Stomach (tissue), 9 donors: ENCODE results near the gene IQSEC1. TPM values are rescaled to one million over a fixed set of nuclear protein-coding genes. Genes with fewer than 3 reads are reported as not detected.
A peak's percentile ranks its signal among the peaks of the same experiment; 100 is the strongest.

Source experiments
- DNase-seq, 2 donors: peaks; one replicate each; pipeline versions ENCODE4 v3.0.0 to v3.0.0-alpha.2; 2013 to 2019
- H3K27ac ChIP-seq, 5 donors: fragments of 200-600 bp in 4 of 5; sonication (generic) in 4 of 5; one replicate each; pipeline ENCODE4 v1.5.1; 2013 to 2019; ENCODE audit warnings: mild to moderate bottlenecking in 1 of 5, moderate library complexity in 1 of 5
- H3K27me3 ChIP-seq, 3 donors: fragments of 200-600 bp; sonication (generic); one replicate each; pipeline ENCODE4 v1.5.1; 2017 to 2019; ENCODE audit warnings: mixed run types in 1 of 3
- H3K36me3 ChIP-seq, 4 donors: fragments of 200-600 bp; sonication (generic); 1 replicate in 3 of 4; 2 replicates in 1 of 4; pipeline ENCODE4 v1.5.1; 2016 to 2019
- H3K4me1 ChIP-seq, 4 donors: fragments of 200-600 bp; sonication (generic); one replicate each; pipeline ENCODE4 v1.5.1; 2016 to 2019
- H3K4me3 ChIP-seq, 4 donors: fragments of 200-600 bp; sonication (generic) in 3 of 4; one replicate each; pipeline ENCODE4 v1.5.1; 2016 to 2019; ENCODE audit warnings: mild to moderate bottlenecking in 1 of 4
- H3K9me3 ChIP-seq, 4 donors: fragments of 200-600 bp; sonication (generic); one replicate each; pipeline ENCODE4 v1.5.1; 2016 to 2019
- EP300 ChIP-seq: sonication (generic); formaldehyde crosslinking; IDR thresholded peaks from one replicate; pipeline ENCODE4 v1.6.1; 2017; ENCODE audit warnings: antibody characterized with exemption
- POLR2A ChIP-seq, 4 donors: fragments of 450-650 bp; IDR thresholded peaks; one replicate each; pipeline ENCODE4 v1.6.1; 2016; ENCODE audit warnings: antibody characterized with exemption in 4 of 4, control low read depth in 2 of 4, mild to moderate bottlenecking in 1 of 4, moderate library complexity in 1 of 4
- POLR2AphosphoS5 ChIP-seq, 3 donors: sonication (generic); formaldehyde crosslinking; IDR thresholded peaks; one replicate each; pipeline ENCODE4 v1.6.1; 2016; ENCODE audit warnings: antibody characterized with exemption in 3 of 3
- WGBS, 5 donors: extraction: QIAGEN DNeasy Blood & Tissue Kit in 3 of 5; methylation state at CpG; one replicate each; pipeline versions ENCODE4 v1.1.5 to v1.1.7; 2013 to 2018; 5-methylcytosine and 5-hydroxymethylcytosine counted together
- intact Hi-C: fragments of 100-400 bp; cut with DNase I; formaldehyde crosslinking; loops from one replicate; pipeline ENCODE4 v1.15.1; 2023; ENCODE audit warnings: low total_unique reads
- polyA plus RNA-seq, 3 donors: library from polyadenylated mRNA; stranded (reverse); fragments of 200-250 nt; gene quantifications; one replicate each; pipeline ENCODE4 v1.2.3, GENCODE V29; 2013
- total RNA-seq, 5 donors: library from RNA; depleted of rRNA; stranded (reverse); fragments of >200 nt; gene quantifications; one replicate each; pipeline versions ENCODE4 v1.1.0 to v1.2.3, GENCODE V29; 2014 to 2016
- TF ChIP-seq, protein P1 (sequence below), 7 experiments: fragments of 450-650 bp in 4 of 7; fragments of 200-600 bp in 3 of 7; sonication (generic) in 3 of 7; IDR thresholded peaks; one replicate each; pipeline ENCODE4 v1.5.1; 2016 to 2019; ENCODE audit warnings: antibody characterized with exemption in 7 of 7, control low read depth in 2 of 7, mild to moderate bottlenecking in 1 of 7
- donor health status: healthy with polysubstance abuse.
- donor health status: Bipolar disorder and iron deficiency.
- donor health status: healthy.

IQSEC1 gene
- total and polyA plus RNA-seq, 8 donors = 6.7 to 46.9 (median 20.8) TPM

- TF ChIP-seq EP300 (no peak), POLR2A (IDR thresholded peaks at IDR 0.05) (no peak), POLR2AphosphoS5 (IDR thresholded peaks at IDR 0.05) (no peak)
- TF ChIP-seq, protein P1, sequence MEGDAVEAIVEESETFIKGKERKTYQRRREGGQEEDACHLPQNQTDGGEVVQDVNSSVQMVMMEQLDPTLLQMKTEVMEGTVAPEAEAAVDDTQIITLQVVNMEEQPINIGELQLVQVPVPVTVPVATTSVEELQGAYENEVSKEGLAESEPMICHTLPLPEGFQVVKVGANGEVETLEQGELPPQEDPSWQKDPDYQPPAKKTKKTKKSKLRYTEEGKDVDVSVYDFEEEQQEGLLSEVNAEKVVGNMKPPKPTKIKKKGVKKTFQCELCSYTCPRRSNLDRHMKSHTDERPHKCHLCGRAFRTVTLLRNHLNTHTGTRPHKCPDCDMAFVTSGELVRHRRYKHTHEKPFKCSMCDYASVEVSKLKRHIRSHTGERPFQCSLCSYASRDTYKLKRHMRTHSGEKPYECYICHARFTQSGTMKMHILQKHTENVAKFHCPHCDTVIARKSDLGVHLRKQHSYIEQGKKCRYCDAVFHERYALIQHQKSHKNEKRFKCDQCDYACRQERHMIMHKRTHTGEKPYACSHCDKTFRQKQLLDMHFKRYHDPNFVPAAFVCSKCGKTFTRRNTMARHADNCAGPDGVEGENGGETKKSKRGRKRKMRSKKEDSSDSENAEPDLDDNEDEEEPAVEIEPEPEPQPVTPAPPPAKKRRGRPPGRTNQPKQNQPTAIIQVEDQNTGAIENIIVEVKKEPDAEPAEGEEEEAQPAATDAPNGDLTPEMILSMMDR (IDR thresholded peaks at IDR 0.05) = no peak
- peaks cover 16 to 68% (median 26%) of the 10 kb centered on the region in 4 donors for H3K4me1 ChIP-seq
- no peak for DNase-seq
- no peaks in the 10 kb centered on the region for H3K27me3 ChIP-seq
- WGBS, 5 donors = 91 to 100% (median 96%) methylated on average over 3 of the region's 3 CpGs
- intact Hi-C loops = no loop called here
- H3K36me3 ChIP-seq = no peaks in the 10 kb centered on the region
- no peaks in the 10 kb centered on the region for H3K9me3 ChIP-seq
- peak overlapping the region in 1 of 4 donors; percentile 25 for H3K4me3 ChIP-seq
- peak overlapping the region in 4 of 5 donors; percentile 79 to 91 (median 85) for H3K27ac ChIP-seq
These were observed 59.7 kb downstream of the IQSEC1 start for GRCh38 chr3:13013566-13013965.

DNA sequence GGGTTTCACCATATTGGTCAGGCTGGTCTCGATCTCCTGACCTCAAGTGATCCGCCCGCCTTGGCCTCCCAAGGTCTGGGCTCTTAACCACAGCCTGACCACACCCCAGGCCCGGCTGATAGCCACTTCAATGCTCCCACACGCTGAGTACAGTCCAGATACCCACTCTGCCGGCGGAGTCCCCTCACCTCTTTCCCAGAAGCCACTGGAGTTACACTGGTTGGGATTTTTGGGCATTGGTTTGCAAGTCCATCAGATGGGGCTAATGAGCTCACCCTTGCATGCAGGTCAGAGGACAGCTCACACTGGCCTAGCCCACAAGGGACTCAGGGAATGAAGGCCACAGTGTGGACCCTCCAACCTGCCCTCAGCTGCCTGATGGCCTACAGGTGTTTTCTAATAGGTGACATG is 60.1 kb downstream of the IQSEC1 start:
- H3K9me3 ChIP-seq = no peaks in the 10 kb centered on the region
- H3K4me3 ChIP-seq = peak overlapping the region in 1 of 4 donors; percentile 2
- no peak for DNase-seq
- intact Hi-C loops = no loop called here
- no peaks in the 10 kb centered on the region for H3K27me3 ChIP-seq
- H3K4me1 ChIP-seq = peaks cover 14 to 71% (median 26%) of the 10 kb centered on the region in 4 donors
- WGBS, 5 donors = 79 to 87% (median 83%) methylated on average over 7 of the region's 7 CpGs
- H3K27ac ChIP-seq = peak overlapping the region in 4 of 5 donors; percentile 68 to 91 (median 85)
- no peaks in the 10 kb centered on the region for H3K36me3 ChIP-seq
- TF ChIP-seq, protein P1 (IDR thresholded peaks at IDR 0.05) = no peak
- TF ChIP-seq POLR2A (IDR thresholded peaks at IDR 0.05) (no peak), EP300 (no peak), POLR2AphosphoS5 (IDR thresholded peaks at IDR 0.05) (no peak)

DNA sequence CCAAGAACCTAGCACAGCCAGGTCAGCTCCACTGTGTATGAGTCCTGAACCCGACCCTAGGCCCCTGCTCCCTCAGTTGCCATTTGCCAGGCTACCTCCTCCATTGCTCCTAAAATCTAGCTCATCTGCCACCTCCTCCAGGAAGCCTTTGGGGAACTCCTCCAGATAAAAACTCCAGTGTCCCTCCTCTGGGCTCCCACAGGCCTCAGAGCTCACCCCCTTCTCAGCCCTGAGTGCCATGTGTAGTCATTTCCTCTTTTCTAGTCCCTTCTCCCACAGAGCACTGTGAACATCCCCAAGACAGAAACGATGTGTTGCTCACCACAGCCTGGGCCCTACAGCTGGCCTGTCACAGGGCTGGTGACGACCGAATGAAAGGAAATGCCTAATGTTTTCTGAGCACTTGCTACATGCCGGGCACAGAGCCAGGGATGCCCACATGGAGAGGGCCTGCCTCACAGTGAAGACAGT is 61.0 kb downstream of the IQSEC1 start:
- Histone ChIP-seq H3K4me3 (no peak overlapping the region), H3K27ac (peak overlapping the region; percentile 13 to 91 (median 83)), H3K36me3 (no peaks in the 10 kb centered on the region), H3K27me3 (no peaks in the 10 kb centered on the region), H3K9me3 (no peaks in the 10 kb centered on the region), H3K4me1 (peaks cover 16 to 71% (median 23%) of the 10 kb centered on the region in 4 donors)
- intact Hi-C loops = no loop called here
- WGBS, 5 donors = 55 to 75% (median 65%) methylated on average over 5 of the region's 5 CpGs
- TF ChIP-seq POLR2AphosphoS5 (IDR thresholded peaks at IDR 0.05) (peak in 2 of 3 donors; percentile 23 to 52), POLR2A (IDR thresholded peaks at IDR 0.05) (no peak)
- DNase-seq = peak; percentile 68 to 70

DNA sequence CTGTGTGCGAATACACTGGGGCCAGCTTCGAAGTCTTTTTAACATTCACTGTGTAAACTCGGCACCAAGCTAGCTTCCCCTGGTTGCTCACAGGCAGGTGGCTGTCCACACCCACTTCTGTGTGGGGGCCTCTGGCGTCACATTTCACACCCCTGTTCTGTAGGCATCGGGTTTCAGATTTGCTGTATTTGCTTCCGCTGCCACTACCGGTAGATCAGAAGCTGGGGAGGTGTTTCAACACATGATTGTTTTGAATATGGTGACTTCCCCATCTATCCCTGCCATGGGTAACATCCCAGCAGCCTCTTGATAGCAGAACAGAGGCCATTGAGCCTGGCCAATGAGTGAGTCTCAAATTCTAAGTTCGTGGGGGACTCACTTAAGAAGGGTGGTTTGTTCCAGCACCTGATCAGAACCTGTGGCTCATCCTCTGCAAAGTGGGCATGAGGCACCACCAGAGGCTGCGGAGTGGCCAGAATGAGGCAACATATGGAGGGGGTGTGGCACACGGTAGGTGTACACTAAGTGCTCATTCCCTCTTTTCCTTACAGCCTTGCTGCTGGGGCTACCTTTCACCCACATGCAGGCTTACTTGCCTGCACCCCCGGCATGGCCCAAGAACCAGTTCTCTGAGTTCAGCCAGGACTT is 61.5 kb downstream of the IQSEC1 start:
- Histone ChIP-seq H3K27me3 (no peaks in the 10 kb centered on the region), H3K9me3 (no peaks in the 10 kb centered on the region), H3K4me1 (peaks cover 14 to 71% (median 23%) of the 10 kb centered on the region in 4 donors), H3K27ac (peak overlapping the region; percentile 13 to 91 (median 73)), H3K4me3 (no peak overlapping the region), H3K36me3 (no peaks in the 10 kb centered on the region)
- intact Hi-C loops = no loop called here
- DNase-seq = peak; percentile 67 to 92
- TF ChIP-seq POLR2A (IDR thresholded peaks at IDR 0.05) (no peak), EP300 (no peak), POLR2AphosphoS5 (IDR thresholded peaks at IDR 0.05) (peak in 2 of 3 donors; percentile 15 to 42)
- TF ChIP-seq, protein P1 (IDR thresholded peaks at IDR 0.05) = no peak
- WGBS, 5 donors = 33 to 51% (median 43%) methylated on average over 11 of the region's 11 CpGs
